GM21526 (cell line): ENCODE data around the gene MLLT10.

Experiments
- ATAC-seq: cut with Tn5 transposase; IDR thresholded peaks from one replicate; pipeline ENCODE4 v1.9.1; 2021; ENCODE audit warnings: moderate library complexity; ENCODE audit not compliant: unreplicated experiment, low FRiP score

Gene MLLT10

DNA sequence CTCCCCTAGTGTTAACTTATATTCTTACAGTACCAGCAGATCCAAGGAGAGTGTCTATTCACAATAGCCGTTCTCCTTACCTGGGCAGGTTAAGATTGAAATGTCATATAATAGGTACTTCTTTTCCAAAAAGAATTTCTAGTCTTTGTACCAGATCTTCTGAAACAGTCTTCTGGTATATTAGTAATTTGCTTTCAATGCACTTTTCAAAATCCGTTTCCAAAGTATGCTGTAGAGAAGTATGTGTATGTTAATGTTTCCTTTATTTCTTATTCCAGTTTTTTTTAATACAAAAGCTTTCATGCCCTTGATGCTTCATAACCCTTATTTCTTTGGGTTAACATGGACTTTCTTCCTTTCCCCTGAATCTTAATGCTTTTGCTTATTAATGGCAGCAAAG lies 188.2 kb downstream of the MLLT10 start:
- ATAC-seq = no peak

- ATAC-seq = no peak
Measured at GRCh38 chr10:21724020-21724589, 190.1 kb downstream of the MLLT10 start.

DNA sequence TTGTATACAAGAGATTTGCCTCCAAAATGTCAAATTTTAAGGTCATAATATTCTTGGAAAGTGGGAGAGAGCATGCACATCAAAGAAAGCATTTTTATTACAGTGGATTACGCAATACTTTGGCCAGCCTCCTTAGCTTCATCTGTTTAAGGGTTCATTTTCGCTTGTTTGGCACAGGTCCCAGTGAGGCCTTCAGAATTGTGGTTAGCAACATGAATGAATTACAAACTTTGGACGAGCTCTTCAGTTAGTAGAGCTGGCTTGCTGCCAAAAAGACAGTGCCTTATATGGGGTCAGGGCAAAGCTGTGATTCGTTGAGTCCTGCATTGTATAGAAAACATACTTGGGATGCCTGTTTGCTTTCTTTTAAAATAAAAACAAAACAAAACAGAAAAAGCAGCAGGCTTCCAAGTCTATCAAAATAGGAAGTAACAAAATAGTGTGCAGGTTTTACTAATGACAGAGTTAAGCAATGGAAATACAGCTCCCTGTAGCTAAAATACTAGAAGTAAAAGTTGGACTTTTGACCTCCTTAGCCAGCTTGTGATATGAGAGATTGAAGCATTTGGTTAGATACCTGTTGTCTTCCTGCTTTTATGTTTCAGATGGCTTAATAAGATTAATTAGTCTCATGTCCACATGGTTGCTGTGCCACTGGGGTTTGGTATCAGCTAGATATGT lies 190.8 kb downstream of the MLLT10 start:
- no peak for ATAC-seq

DNA sequence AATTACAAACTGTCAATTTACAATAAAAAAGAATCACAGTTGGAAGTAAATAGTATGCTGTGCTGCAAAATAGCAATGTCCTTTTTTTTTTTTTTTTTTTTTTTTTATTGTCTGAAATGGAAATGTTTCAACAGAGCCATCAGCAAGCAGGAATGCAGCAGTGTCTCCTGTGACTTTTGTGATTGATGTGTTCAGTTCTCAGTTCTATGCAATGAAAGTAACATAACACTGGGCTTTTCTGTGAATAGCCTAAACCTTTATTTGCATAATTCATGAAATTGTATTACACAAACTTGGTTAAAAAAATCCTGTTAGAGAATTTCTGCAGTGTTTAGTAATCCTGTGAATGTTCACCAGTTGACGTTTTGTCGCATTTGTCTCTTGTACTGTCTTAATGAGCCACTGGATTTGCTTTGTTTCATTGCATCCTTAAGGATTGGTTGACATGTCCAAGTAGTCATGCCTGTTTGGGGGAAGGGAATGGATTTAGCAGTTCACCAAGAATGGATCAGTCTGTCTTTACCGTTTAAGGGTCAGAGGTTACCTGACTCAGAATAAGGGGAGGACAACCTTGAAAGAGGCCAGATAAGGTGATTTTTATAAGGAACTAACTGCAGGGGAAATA lies 192.7 kb downstream of the MLLT10 start:
- ATAC-seq = no peak

DNA sequence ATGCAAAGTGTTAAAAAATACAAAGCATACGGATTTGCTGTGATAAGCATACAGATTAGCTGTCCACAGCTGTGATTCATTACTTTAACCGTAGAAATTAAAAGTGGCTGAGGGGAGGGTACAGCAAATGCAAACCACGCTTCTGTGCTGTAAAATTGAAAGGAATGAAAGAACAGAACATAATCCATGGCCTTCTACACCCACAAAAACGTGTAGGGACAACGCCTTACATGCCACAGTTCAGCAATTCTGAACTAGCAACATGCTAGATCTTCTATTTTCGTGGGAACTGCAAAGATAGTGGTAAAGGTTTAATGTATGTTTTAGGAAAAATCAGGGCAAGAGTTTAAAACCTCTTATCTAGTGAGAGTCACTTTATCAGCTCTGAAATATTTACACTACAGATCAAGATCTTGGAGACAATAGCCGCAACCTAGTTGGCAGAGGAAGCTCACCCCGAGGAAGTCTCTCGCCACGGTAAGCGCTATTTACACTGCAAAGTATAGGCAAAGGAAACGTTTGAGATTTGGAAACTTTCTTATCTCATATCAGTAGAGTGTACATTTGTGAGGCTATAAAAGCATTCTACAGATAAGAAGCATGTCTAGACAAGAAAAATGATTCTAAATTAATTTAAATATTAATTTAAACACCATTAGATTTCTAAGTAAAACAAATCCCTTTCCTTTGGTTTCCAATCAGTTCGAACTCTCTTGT lies 193.6 kb downstream of the MLLT10 start:
- ATAC-seq = no peak

- ATAC-seq = no peak
Measured at GRCh38 chr10:21728618-21729017, 194.6 kb downstream of the MLLT10 start.

DNA sequence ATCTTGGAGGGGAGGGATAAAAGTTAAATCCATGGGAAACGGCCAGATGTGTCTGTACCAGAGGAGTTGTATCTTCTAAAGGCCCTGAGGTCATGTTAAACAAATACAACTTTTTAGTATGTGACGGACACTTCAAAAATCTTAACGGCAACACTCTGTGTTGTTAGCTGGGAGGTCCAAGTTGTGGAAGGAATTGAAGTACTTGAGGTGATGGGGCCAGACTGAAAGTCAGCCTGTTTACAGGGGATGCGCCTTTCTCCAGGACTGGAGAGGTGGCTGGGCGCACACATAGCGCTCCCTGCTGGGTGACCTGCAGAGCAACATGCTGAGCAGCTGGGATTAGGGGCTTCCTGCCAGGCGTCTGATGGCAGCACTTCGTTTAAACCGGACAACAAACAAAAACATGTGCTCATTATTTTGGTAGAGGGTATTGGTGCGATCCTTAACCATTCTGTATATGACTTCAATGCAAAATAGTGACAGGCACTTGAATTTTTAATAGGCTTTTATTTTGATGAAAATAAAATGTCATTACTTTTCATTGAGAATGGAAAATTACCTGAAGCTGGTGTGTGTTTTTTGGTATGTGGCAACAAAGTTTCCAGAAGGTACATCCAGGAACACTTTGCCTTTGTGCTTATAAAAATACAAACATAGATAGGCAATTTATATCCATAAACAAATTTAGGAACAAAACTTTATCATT lies 198.2 kb downstream of the MLLT10 start:
- peak; percentile 63 for ATAC-seq

GRCh38 chr10:21733710-21734109 lies 199.7 kb downstream of the MLLT10 start:
- ATAC-seq = no peak

- no peak for ATAC-seq
Measured at GRCh38 chr10:21737106-21737505, 203.1 kb downstream of the MLLT10 start.

- no peak for ATAC-seq
Measured at GRCh38 chr10:21740989-21741388, 207.0 kb downstream of the MLLT10 start.

DNA sequence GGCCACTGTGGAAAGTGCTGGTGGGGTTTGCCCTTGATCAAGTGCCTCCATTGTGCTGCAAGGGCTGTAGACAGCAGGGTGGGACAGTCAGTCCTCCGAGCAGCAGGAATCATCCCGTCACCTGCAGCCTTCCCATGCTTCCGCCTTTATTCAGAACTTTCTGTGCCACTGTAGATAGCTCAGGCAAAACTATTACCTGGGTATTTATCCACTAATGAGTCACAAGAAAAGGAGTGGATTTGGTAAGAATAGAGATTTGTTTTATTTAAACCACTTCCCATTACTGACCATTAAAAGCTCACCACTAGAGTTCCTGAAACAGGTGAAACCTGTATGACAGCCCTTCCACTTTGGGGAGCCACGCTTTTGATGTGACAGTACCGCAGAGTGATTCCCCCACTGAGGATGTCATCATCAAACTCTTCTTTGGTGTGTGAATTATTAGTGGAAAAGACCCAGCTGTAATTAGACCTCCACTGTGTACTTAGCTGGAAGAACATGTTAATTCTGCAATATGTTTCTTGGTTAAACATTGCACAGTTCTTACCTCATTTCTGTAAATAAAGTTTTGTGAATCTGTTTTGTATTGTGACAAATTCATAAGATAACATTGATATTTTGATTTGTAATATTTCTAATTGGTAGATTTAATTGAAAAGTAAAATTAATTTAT lies 208.8 kb downstream of the MLLT10 start:
- ATAC-seq = no peak

GRCh38 chr10:21744223-21744622 lies 210.2 kb downstream of the MLLT10 start:
- no peak for ATAC-seq

DNA sequence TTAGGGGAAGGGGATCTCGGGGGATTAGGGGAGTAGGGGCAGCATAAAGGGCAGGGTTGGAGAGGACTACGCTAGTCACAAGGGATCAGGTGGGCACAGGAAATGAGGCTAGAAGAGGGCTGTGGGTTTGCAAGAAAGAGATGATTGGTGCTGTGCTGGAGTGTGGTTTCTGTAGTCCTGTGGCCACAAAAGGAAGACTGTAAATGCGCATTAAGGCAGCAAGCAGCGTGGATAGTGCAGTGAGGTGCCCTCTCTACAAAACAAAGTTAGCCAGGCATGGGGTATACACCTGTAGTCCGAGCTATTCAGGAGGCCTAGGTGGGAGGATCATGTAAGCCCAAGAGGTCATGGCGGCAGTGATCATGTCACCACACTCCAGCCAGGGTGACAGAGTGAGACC lies 212.1 kb downstream of the MLLT10 start:
- ATAC-seq = no peak

GRCh38 chr10:21747809-21748208 lies 213.8 kb downstream of the MLLT10 start:
- no peak for ATAC-seq

DNA sequence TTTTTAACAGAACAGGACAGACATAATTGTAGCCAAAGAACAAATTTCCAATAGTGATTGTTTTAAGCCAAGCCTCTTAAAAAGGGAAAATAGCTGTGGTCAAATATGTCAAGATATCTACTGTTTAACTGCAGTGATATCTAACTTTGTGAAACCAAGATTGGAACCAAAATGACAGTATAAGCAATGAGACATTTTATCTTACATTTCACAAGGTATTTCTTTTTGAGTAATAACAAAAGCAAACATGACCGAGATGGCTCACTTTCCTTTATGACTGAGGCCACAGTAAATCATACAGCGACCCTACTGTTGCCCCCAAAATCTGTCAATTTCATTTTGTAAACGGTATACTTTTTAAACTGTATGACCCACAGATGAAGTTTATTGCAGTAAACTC lies 215.8 kb downstream of the MLLT10 start:
- no peak for ATAC-seq

DNA sequence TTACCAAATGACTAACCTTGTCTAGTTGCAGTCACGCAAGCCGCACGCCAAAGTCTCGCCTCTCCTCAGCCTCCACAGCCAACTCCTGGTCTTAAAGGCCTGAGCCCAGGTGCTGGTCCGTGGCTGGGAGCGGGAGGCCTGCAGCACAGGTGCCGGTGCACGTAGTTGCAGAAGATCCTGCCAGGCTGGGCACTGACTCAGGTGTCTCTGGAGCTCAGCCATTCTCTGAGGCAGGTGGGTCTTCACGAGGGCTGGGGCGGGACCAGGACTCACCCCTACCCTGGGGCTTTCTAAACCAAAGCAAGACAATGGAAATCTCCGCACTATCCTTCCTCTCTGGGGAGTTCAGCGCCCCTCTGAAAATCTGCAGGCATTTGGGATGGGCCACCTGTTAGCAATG lies 216.4 kb downstream of the MLLT10 start:
- no peak for ATAC-seq

GRCh38 chr10:21751341-21752310 lies 217.6 kb downstream of the MLLT10 start:
- no peak for ATAC-seq

DNA sequence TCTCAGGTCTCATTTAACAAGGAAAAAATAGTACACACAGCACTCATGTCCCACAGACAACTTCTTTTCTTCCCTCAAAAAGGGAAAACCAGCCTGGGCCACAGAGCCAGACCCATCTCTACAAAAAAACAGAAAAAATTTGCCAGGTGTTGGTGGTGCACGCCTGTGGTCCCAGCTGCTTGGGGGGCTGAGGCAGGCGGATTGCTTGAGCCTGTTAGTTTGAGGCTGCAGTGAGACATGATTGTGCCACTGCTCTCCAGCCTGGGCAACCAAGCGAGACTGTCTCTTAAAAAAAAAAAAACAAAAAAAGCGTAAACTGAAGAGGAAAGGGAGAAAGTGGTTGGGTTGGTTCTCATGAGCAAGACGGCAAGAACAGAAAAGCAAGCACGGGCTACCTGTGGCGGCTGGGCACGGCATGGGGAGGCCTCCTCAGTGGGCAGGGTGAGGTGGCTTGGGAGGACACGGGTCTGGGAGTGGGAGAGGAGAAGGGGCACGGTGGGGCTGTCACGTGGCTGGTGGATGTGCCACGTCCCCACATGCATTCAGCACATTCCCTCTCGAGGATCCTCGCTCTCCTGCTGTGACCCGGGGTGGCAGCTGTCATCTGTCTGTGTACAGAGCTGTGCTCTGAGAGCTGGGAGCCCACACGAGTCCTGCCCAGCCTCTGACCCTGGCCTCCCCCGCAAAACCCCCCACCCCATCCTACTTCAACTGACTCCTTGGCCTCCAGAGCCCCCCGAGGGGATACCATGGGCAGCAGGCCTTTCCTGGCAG lies 219.7 kb downstream of the MLLT10 start:
- no peak for ATAC-seq
